ENCODE data around the gene VEGFA. TPM values are rescaled to one million over a fixed set of nuclear protein-coding genes. Genes with fewer than 3 reads are reported as not detected.
"Not testable (repeated sequence)": the region's sequence is repeated elsewhere in the genome, so short reads cannot be mapped to it uniquely, and the experiment has no call there.

The VEGFA gene
- polyA plus RNA-seq, 1 donor: 312 TPM

GRCh38 chr6:43818973-43819372, 49.0 kb downstream of the VEGFA start:
- DNase-seq: not testable (repeated sequence)

GRCh38 chr6:43819958-43820357, 49.9 kb downstream of the VEGFA start:
- no peak for DNase-seq

- DNase-seq: no peak
Measured at GRCh38 chr6:43820486-43820885, 50.5 kb downstream of the VEGFA start.

- DNase-seq: no peak
Measured at GRCh38 chr6:43821101-43821886, 51.3 kb downstream of the VEGFA start.

GRCh38 chr6:43823390-43823789, 53.4 kb downstream of the VEGFA start:
- DNase-seq: no peak

- no peak for DNase-seq
Measured at GRCh38 chr6:43823879-43824702, 54.1 kb downstream of the VEGFA start.

GRCh38 chr6:43824703-43825064, 54.7 kb downstream of the VEGFA start:
- no peak for DNase-seq

GRCh38 chr6:43825187-43826115, 55.4 kb downstream of the VEGFA start:
- no peak for DNase-seq

- DNase-seq: no peak
Measured at GRCh38 chr6:43826730-43827129, 56.7 kb downstream of the VEGFA start.

- no peak for DNase-seq
Measured at GRCh38 chr6:43827898-43828297, 57.9 kb downstream of the VEGFA start.

- DNase-seq: no peak
Measured at GRCh38 chr6:43828711-43829110, 58.7 kb downstream of the VEGFA start.

GRCh38 chr6:43829470-43829869, 59.5 kb downstream of the VEGFA start:
- no peak for DNase-seq

GRCh38 chr6:43830775-43831174, 60.8 kb downstream of the VEGFA start:
- DNase-seq: no peak

- DNase-seq: no peak
Measured at GRCh38 chr6:43831191-43831590, 61.2 kb downstream of the VEGFA start.

- no peak for DNase-seq
Measured at GRCh38 chr6:43833223-43833995, 63.4 kb downstream of the VEGFA start.

GRCh38 chr6:43833996-43834390, 64.0 kb downstream of the VEGFA start:
- no peak for DNase-seq

- DNase-seq: no peak
Measured at GRCh38 chr6:43834528-43835155, 64.6 kb downstream of the VEGFA start.

- DNase-seq: no peak
Measured at GRCh38 chr6:43835872-43836419, 65.9 kb downstream of the VEGFA start.

All from left kidney (tissue), 2 donors.